Measurements from ENCODE around the gene KRT82.

Gene KRT82

DNA sequence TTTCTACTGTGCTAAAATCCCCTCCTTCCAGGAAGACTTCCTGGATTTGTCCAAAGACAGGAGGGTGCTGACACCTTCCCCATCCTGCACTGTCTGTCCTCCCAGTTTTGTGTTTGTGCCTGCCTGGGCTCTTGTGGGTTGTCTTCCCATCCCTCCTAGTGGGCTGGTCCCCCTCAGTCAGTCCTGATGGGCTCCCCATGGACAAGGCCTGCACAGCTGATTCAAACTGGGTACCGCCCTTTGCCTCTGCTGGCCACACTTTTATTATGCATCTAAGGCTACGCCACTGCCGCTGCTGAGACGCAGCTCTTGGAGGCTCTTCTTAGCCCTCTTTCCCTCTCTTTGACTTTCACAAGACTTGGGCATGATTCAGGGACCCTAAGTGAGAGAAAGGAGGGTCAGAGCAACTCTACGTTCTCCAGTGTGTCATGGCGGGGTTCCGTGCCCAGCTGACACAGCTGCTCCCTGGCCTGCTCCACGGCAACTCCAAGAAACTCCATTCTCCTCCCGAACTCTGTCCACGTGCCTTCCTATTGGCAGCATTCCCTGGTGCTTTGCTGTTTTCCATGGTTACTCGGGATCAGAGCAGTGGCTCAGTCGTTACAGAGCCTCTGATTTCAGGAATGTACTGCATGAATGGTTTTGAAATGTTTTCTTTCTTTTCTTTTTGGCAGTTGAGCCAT is 35.1 kb downstream of the KRT82 start:
- Mint-ChIP-seq H3K27me3 (no peaks in the 10 kb centered on the region), H3K27ac (no peak overlapping the region), H3K4me3 (no peak overlapping the region), H3K36me3 (ENCODE audit: low read depth) (no peaks in the 10 kb centered on the region), H3K4me1 (ENCODE audit: low read depth) (no peaks in the 10 kb centered on the region), H3K9me3 (peaks cover 4% of the 10 kb centered on the region)

DNA sequence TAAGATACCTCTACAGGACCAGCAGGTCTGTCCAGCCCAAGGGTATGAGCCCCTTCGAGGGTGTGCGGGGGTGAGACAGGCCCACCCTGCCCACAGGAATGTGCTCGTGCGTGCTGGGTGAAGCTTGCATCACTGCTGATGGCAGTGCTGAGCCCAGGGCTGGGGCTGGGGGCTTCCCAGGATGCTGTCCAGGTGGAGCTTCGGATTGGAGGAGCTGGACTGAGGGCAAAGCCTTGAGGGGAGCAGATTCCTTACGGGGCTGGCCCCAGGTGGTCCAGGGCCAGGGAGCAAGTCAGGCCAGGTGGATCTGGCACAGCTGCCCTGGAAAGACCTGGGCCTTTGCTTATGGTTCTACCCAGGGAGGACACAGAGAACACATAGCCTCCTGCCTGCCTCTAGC is 36.3 kb downstream of the KRT82 start:
- Mint-ChIP-seq H3K4me1 (ENCODE audit: low read depth) (no peaks in the 10 kb centered on the region), H3K4me3 (no peak overlapping the region), H3K27me3 (no peaks in the 10 kb centered on the region), H3K27ac (no peak overlapping the region), H3K9me3 (peaks cover 4% of the 10 kb centered on the region), H3K36me3 (ENCODE audit: low read depth) (no peaks in the 10 kb centered on the region)

DNA sequence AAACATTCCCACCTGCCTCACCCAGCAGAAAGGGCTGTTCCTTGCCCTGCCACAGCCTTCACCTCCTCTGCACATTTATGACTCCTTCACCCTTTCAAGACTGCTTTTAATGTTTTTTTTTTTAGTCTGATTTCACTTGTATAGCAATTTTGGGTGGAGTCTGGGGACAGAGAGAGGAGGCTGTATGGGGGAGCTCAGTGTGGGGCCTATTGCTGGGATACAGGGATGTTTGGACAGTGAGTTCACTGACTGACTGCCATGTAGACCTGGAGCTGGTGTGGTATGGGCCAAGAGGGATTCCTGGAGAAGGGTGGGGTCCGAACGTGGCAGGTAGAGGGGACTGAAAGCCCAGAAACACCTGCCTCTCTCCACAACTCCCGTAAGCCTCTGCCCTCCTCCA is 36.9 kb downstream of the KRT82 start:
- Mint-ChIP-seq H3K4me1 (ENCODE audit: low read depth) (no peaks in the 10 kb centered on the region), H3K4me3 (no peak overlapping the region), H3K9me3 (peaks cover 2% of the 10 kb centered on the region), H3K27me3 (no peaks in the 10 kb centered on the region), H3K36me3 (ENCODE audit: low read depth) (no peaks in the 10 kb centered on the region), H3K27ac (no peak overlapping the region)

DNA sequence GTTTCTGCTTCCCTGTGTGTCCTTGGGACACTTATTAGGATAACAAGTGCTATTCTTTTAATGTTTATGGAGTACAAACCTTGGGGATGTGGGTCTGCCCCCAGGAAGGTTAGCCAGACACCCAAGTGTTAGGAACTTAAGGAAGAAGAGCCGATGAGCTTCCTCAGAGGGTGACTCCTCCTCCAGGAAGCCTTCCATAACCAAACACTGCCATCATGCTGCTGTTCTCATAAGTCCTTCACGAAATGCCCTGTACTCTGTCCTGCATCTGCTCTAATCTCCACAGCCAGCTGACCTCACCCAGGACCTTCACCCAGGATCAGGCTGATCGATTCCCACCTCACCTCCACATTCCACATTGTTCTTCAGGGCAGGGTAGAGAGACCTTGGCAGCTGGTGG is 37.6 kb downstream of the KRT82 start:
- no peak overlapping the region for H3K4me3 Mint-ChIP-seq
- H3K27ac Mint-ChIP-seq, result no peak overlapping the region
- H3K36me3 Mint-ChIP-seq (ENCODE audit: low read depth), result no peaks in the 10 kb centered on the region
- H3K4me1 Mint-ChIP-seq (ENCODE audit: low read depth), result no peaks in the 10 kb centered on the region
- no peaks in the 10 kb centered on the region for H3K9me3 Mint-ChIP-seq
- no peaks in the 10 kb centered on the region for H3K27me3 Mint-ChIP-seq

DNA sequence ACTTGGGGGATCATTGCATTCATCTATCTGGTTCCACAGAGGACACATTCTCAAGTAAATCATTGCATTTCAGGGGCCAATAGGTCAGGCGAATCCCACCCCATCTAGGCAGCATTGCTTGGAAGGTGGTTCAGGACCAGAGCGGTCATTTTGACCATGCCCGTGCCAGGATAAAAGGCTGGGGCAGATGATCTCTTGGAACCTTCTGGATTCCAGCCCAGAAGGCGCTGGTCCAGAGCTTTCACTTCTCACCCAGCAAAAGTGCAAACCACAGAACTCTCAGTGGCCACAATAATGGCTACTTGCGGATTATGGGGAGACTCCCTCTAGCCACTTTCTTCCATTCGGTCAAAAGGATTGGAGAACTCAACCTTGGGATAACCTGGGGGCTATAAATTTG is 38.3 kb downstream of the KRT82 start:
- Mint-ChIP-seq H3K27ac (no peak overlapping the region), H3K4me1 (ENCODE audit: low read depth) (no peaks in the 10 kb centered on the region), H3K27me3 (no peaks in the 10 kb centered on the region), H3K9me3 (no peaks in the 10 kb centered on the region), H3K4me3 (no peak overlapping the region), H3K36me3 (ENCODE audit: low read depth) (no peaks in the 10 kb centered on the region)

DNA sequence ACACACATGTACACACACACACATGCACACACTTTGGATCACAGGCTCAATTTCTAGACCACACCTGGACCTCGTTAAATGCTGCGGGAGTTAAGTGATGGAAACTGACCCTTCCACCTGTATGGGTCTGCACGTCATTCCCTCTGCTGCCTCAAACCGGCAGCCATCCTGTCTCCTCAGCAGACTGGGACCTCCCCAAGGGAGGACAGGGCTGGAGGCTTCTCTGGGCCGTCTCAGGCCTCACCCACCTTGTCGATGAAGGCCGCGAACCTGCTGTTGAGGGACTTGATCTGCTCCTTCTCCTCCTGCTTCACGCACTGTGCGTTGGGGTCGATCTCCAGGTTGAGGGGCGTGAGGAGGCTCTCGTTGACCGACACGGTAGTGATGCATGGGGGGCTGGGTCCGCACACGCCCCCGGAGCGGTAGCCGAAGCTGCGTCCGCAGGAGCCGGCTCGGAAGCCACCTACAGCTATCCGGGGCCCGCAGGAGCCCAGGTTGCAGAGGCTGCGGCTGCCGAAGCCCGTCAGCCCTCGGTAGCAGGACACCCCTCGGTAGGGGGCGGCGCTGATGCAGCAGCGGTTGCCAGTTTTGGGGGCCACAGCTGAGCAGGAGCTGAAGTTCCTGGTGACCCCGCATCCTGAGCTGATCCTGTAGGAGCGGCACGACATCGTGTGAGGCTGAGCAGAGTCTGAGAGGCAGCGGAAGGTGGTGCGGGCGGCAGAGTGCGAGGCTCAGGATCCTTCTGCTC is 39.2 kb downstream of the KRT82 start, which contains the start of gene KRT85:
TSS of gene KRT85 (minus strand) at position 744 of the 748 bp plus-strand sequence. CDS start at position 668, 76 bp downstream.
- Mint-ChIP-seq H3K4me1 (ENCODE audit: low read depth) (no peaks in the 10 kb centered on the region), H3K27ac (no peak within 1 kb of the TSS), H3K36me3 (ENCODE audit: low read depth) (no peaks in the 10 kb centered on the region), H3K27me3 (no peaks in the 10 kb centered on the region), H3K9me3 (no peaks in the 10 kb centered on the region), H3K4me3 (no peak within 1 kb of the TSS)

DNA sequence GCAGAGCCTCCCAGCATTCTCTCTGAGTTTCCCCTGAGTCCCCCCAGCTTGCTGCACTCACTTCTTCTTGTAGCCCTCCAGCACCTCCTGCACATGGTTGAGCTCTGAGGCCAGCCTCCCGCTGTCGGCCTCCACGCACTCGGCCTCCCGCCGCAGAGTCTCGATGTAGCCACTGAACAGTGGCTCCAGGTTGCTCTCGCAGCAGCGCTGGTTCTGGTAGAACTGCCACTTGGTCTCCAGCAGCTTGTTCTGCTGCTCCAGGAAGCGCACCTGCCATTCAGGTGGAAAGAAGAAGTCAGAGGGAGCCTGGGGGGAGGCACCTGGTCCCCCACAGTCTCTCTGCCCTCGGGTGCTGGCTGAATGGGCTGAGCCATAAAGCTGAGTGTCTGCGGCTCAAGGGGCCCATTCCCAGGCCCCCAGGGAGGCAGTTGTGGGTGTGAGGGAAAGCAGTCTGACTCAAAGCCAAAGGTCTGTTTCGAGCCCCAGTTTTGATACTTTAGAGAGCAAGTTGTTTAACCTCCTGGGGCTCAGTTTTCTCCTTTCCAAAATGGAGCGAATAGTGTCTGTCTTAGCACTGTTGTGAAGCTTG is 41.1 kb downstream of the KRT82 start:
- no peaks in the 10 kb centered on the region for H3K9me3 Mint-ChIP-seq
- no peak overlapping the region for H3K27ac Mint-ChIP-seq
- no peaks in the 10 kb centered on the region for H3K4me1 Mint-ChIP-seq (ENCODE audit: low read depth)
- H3K4me3 Mint-ChIP-seq, result no peak overlapping the region
- no peaks in the 10 kb centered on the region for H3K27me3 Mint-ChIP-seq
- H3K36me3 Mint-ChIP-seq (ENCODE audit: low read depth), result no peaks in the 10 kb centered on the region

DNA sequence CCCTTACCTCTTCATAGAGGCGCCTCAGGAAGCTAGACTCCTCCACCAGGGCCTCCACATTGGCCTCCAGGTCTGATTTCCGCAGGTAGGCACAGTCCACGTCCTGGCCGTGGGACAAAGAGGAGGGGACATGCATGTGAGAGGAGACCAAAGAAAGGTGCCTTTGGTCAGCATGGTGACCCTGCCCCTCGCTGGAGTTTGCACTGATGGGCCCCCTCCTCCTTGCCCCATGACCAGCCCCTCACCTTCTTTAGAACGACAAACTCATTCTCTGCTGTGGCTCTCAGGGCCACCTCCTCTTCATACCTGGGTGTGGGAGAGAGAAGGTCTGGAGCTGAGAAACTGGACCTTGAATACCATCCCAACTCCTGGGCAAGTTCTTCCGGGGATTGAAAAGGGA is 42.1 kb downstream of the KRT82 start:
- Mint-ChIP-seq H3K9me3 (no peaks in the 10 kb centered on the region), H3K36me3 (ENCODE audit: low read depth) (no peaks in the 10 kb centered on the region), H3K27ac (no peak overlapping the region), H3K4me3 (no peak overlapping the region), H3K4me1 (ENCODE audit: low read depth) (peaks cover 7% of the 10 kb centered on the region), H3K27me3 (no peaks in the 10 kb centered on the region)

DNA sequence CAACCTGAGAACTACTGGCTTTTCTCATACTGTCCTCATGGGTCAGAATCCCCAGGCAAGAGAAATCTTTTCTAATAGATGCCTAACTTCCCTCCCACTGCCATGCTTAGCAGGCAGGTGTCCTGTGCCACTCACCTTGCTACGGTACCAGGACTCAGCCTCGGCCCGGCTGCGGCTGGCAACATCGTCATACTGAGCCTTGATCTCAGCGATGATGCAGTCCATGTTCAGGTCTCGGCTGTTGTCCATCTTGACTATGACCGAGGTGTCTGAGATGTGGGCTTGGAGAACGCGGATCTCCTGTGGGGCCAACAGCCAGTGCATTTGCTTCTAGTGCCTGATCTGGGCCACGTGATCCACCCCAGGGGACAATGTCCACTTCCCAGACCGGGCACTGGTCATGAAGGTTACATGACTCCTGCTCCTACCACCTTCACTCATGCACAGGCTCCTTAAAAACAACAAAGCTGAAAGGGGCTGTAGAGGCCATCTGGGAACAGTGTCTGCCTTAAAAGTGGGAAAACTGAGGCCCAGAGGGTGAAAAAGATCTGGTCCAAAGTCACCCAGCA is 42.9 kb downstream of the KRT82 start:
- Mint-ChIP-seq H3K4me1 (ENCODE audit: low read depth) (peaks cover 16% of the 10 kb centered on the region), H3K9me3 (no peaks in the 10 kb centered on the region), H3K36me3 (ENCODE audit: low read depth) (no peaks in the 10 kb centered on the region), H3K4me3 (no peak overlapping the region), H3K27ac (no peak overlapping the region), H3K27me3 (no peaks in the 10 kb centered on the region)

DNA sequence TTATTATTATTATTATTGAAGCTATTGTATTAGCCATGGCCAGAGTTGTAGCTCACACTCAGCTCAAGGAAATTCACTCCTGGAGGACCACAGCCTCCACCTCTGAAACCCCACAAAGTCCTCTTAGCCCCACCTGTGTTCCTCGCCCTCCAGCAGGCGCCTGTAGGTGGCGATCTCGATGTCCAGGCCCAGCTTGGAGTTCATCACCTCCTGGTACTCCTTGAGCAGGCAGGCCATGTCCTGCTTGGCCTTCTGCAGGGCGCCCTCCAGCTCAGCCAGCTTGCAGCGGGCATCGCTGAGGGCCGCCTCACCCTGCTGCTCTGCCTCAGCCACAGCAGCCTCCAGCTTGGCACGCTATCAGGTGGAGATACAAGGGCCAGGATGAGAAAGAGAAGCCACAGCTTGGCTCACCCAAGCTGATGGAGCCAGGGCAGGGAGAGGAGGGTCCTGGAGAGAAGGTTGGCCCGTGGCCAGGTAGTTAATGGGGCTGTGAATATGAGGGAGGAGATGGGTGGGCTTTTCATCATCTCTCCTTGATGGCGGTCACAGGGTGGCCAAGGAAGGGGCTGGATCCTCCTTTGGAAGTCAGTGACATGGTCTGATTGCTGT is 43.9 kb downstream of the KRT82 start:
- Mint-ChIP-seq H3K4me3 (no peak overlapping the region), H3K27ac (no peak overlapping the region), H3K4me1 (ENCODE audit: low read depth) (peaks cover 24% of the 10 kb centered on the region), H3K36me3 (ENCODE audit: low read depth) (no peaks in the 10 kb centered on the region), H3K9me3 (no peaks in the 10 kb centered on the region), H3K27me3 (no peaks in the 10 kb centered on the region)

DNA sequence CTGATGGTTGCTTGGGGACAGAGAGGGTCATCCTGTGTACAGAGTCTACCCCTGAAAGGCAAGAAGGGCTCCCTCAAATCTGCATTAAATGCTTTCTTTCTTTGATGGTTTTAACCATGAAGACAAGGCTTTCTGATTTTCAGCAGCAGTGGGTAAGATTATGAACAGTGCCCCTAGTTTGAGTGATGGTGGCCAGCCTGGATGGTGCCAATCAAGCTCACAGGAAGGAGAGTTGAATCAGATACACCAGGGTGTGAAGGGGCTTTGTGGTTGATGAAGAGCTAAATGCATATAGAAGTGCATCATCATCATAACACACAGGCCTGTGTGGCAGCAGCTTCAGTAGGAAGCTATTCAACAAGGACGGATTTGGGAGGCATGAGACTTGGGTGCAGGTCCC is 44.6 kb downstream of the KRT82 start:
- Mint-ChIP-seq H3K9me3 (no peaks in the 10 kb centered on the region), H3K4me3 (no peak overlapping the region), H3K27me3 (no peaks in the 10 kb centered on the region), H3K4me1 (ENCODE audit: low read depth) (peaks cover 24% of the 10 kb centered on the region), H3K27ac (no peak overlapping the region), H3K36me3 (ENCODE audit: low read depth) (no peaks in the 10 kb centered on the region)

DNA sequence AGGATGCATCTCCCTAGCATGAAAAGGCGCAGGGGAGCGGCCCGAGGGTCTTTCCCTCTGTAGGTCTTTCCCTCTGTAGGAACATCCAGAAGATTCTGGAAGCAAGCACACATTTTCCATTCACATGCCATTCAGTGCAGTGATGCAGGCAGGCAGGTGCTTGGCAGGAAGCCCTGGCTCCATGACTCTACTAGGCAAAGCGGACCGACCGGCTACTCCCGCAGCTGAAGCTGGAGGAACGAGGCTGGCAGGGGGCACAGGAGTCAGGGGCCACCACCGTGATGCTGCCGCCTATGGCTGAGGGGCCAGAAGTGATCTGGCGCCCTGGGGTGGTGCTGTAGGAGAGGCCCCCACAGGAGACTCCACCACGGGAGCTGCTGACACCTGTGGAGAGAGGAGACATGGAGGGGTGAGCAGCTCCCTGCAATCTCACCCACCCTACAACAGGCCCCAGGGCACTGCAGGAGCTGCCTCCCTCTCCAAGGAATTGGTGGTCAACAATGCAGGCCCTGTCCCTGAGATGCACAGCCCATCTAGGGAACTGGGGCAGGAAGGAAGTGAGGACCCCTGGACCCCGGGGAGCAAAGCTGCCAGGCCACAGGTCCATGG is 45.4 kb downstream of the KRT82 start:
- Mint-ChIP-seq H3K27me3 (no peaks in the 10 kb centered on the region), H3K4me3 (no peak overlapping the region), H3K9me3 (no peaks in the 10 kb centered on the region), H3K27ac (no peak overlapping the region), H3K36me3 (ENCODE audit: low read depth) (no peaks in the 10 kb centered on the region), H3K4me1 (ENCODE audit: low read depth) (peaks cover 24% of the 10 kb centered on the region)

DNA sequence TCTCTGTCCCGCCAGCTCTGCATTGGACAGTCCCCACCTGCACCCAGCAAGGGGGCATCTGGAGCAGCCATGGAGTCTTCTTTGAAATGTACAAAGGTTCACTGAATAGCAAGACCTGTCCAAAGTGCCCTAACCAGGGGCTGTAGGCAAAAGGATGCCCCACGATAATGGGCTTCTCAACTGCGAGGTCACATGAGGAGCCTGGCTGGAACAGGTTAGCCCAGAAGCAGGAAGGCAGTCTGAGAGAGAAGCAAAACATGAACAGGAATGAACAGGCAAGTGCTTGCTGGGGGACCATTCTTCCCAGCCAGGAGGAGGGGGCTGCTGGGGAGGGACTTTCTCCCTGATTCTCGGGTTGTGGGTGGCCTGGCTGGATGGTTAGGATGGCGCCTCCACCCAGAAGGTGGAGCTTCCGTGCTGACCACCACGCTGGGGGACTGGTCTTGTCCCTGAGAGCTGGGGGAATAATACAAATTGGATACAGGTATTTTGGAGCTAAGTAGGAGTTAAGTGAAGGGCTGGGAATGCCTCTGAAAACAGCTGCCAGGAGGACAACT is 46.0 kb downstream of the KRT82 start:
- peaks cover 24% of the 10 kb centered on the region for H3K4me1 Mint-ChIP-seq (ENCODE audit: low read depth)
- H3K27me3 Mint-ChIP-seq, result no peaks in the 10 kb centered on the region
- no peaks in the 10 kb centered on the region for H3K9me3 Mint-ChIP-seq
- no peak overlapping the region for H3K27ac Mint-ChIP-seq
- H3K4me3 Mint-ChIP-seq, result no peak overlapping the region
- H3K36me3 Mint-ChIP-seq (ENCODE audit: low read depth), result no peaks in the 10 kb centered on the region

DNA sequence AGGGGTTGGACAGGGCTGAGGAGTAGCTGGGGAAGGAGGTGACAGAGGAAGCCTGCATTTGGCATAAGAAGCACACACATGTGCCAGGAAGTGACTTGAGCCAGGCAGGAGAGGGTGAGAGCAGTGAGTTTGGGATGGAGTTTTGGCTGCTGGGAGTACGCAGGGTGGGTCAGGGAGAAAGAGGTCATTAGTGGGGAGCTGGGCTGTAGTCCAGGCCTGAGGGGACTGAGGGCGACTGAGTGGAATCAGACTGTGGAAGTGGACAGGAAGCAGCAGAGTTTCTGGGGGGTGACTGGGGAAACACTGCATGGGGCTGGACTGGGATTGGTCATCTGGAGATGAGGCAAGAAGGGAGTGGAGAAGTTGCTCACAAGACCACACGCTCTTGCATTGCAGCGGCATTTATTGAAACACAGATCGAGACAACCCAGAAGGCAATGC is 46.5 kb downstream of the KRT82 start:
- no peaks in the 10 kb centered on the region for H3K9me3 Mint-ChIP-seq
- no peaks in the 10 kb centered on the region for H3K27me3 Mint-ChIP-seq
- H3K27ac Mint-ChIP-seq, result no peak overlapping the region
- H3K36me3 Mint-ChIP-seq (ENCODE audit: low read depth), result no peaks in the 10 kb centered on the region
- H3K4me3 Mint-ChIP-seq, result no peak overlapping the region
- peaks cover 24% of the 10 kb centered on the region for H3K4me1 Mint-ChIP-seq (ENCODE audit: low read depth)

All from stimulated activated naive CD8-positive, alpha-beta T cell treated with anti-CD3 and anti-CD28 coated beads, Interleukin-15, Interleukin-2, amounts not matched to agents 100 ng/mL and 50 ng/mL, for 24 hours (primary cell).